Liver (tissue), 9 donors: ENCODE results near the gene NDUFA13. TPM values are rescaled to one million over a fixed set of nuclear protein-coding genes. Genes with fewer than 3 reads are reported as not detected.

Experiments
- DNase-seq: peaks from one replicate; pipeline ENCODE4 v3.0.0-alpha.2; 2017; ENCODE audit warnings: low spot score
- H3K27ac ChIP-seq, 2 donors: one replicate each; pipeline ENCODE4 v1.7.0; 2013; ENCODE audit warnings: inconsistent platforms in 2 of 2, low read length in 2 of 2, control low read depth in 1 of 2, low read depth in 1 of 2, mild to moderate bottlenecking in 1 of 2
- H3K27me3 ChIP-seq, 4 donors: one replicate each; pipeline versions ENCODE4 v1.6.1 to v1.7.0; 2013; ENCODE audit warnings: low read length in 3 of 4, inconsistent platforms in 1 of 4, mild to moderate bottlenecking in 1 of 4, moderate library complexity in 1 of 4; ENCODE audit not compliant: control insufficient read depth in 4 of 4, insufficient read depth in 4 of 4
- H3K36me3 ChIP-seq, 4 donors: one replicate each; pipeline versions ENCODE4 v1.6.1 to v1.7.0; 2013; ENCODE audit warnings: low read length in 3 of 4, mild to moderate bottlenecking in 3 of 4, low read depth in 1 of 4, moderate library complexity in 1 of 4; ENCODE audit not compliant: control insufficient read depth in 4 of 4, insufficient read depth in 3 of 4
- H3K4me1 ChIP-seq, 4 donors: one replicate each; pipeline versions ENCODE4 v1.6.1 to v1.7.0; 2013; ENCODE audit warnings: low read length in 3 of 4, mild to moderate bottlenecking in 3 of 4, moderate library complexity in 1 of 4; ENCODE audit not compliant: control insufficient read depth in 4 of 4, insufficient read depth in 4 of 4
- H3K4me3 ChIP-seq, 3 donors: one replicate each; pipeline versions ENCODE4 v1.6.1 to v1.7.0; 2013; ENCODE audit warnings: low read length in 3 of 3, control low read depth in 1 of 3, low read depth in 1 of 3, mild to moderate bottlenecking in 1 of 3
- H3K9ac ChIP-seq, 2 donors: one replicate each; pipeline ENCODE4 v1.7.0; 2013; ENCODE audit warnings: low read length in 2 of 2, mild to moderate bottlenecking in 2 of 2, moderate library complexity in 2 of 2, control low read depth in 1 of 2, low read depth in 1 of 2
- H3K9me3 ChIP-seq, 4 donors: one replicate each; pipeline versions ENCODE4 v1.6.1 to v1.7.0; 2013; ENCODE audit warnings: low read length in 3 of 4; ENCODE audit not compliant: control insufficient read depth in 4 of 4
- ATF3 ChIP-seq: IDR thresholded peaks from 2 replicates; pipeline ENCODE4 v1.6.1; 2016; ENCODE audit warnings: antibody characterized with exemption
- CTCF ChIP-seq: fragments of 150-350 bp; IDR thresholded peaks from 2 replicates; pipeline ENCODE4 v1.5.1; 2017; ENCODE audit warnings: improper control_type of control experiment, low read depth, low read length; ENCODE audit not compliant: missing input control
- EGR1 ChIP-seq, 2 donors: IDR thresholded peaks; 2 replicates each; pipeline ENCODE4 v1.6.1; 2016 to 2018; ENCODE audit warnings: antibody characterized with exemption in 2 of 2, low read depth in 2 of 2
- FOXA1 ChIP-seq: IDR thresholded peaks from 2 replicates; pipeline ENCODE4 v1.6.1; 2016; ENCODE audit warnings: antibody characterized with exemption
- FOXA2 ChIP-seq: IDR thresholded peaks from 2 replicates; pipeline ENCODE4 v1.6.1; 2016; ENCODE audit warnings: antibody characterized with exemption
- GABPA ChIP-seq, 2 donors: IDR thresholded peaks in 1 of 2; conservative IDR thresholded peaks in 1 of 2; 2 replicates each; pipeline ENCODE4 v1.6.1; 2016; ENCODE audit warnings: antibody characterized with exemption in 2 of 2, mild to moderate bottlenecking in 1 of 2, moderate library complexity in 1 of 2
- HNF4A ChIP-seq, 2 donors: conservative IDR thresholded peaks; 2 replicates each; pipeline ENCODE4 v1.6.1; 2016; ENCODE audit warnings: antibody characterized with exemption in 2 of 2, mild to moderate bottlenecking in 2 of 2
- HNF4G ChIP-seq: IDR thresholded peaks from 2 replicates; pipeline ENCODE4 v1.6.1; 2016; ENCODE audit warnings: antibody characterized with exemption
- JUND ChIP-seq, 2 donors: IDR thresholded peaks; 2 replicates each; pipeline ENCODE4 v1.6.1; 2016; ENCODE audit warnings: antibody characterized with exemption in 2 of 2
- MAX ChIP-seq: IDR thresholded peaks from 2 replicates; pipeline ENCODE4 v1.6.1; 2016; ENCODE audit warnings: antibody characterized with exemption
- NR2F2 ChIP-seq: IDR thresholded peaks from 2 replicates; pipeline ENCODE4 v1.6.1; 2016; ENCODE audit warnings: antibody characterized with exemption
- RAD21 ChIP-seq, 2 donors: IDR thresholded peaks; 2 replicates each; pipeline ENCODE4 v1.6.1; 2016; ENCODE audit warnings: antibody characterized with exemption in 2 of 2, mild to moderate bottlenecking in 2 of 2
- REST ChIP-seq: IDR thresholded peaks from 2 replicates; pipeline ENCODE4 v1.6.1; 2016; ENCODE audit warnings: antibody characterized with exemption, mild to moderate bottlenecking
- RXRA ChIP-seq, 2 donors: IDR thresholded peaks; 2 replicates each; pipeline ENCODE4 v1.6.1; 2017 to 2018; ENCODE audit warnings: antibody characterized with exemption in 2 of 2, mild to moderate bottlenecking in 1 of 2
- SP1 ChIP-seq: IDR thresholded peaks from 2 replicates; pipeline ENCODE4 v1.6.1; 2018; ENCODE audit warnings: antibody characterized with exemption, mild to moderate bottlenecking
- TAF1 ChIP-seq: conservative IDR thresholded peaks from 2 replicates; pipeline ENCODE4 v1.6.1; 2016; ENCODE audit warnings: antibody characterized with exemption, mild to moderate bottlenecking
- YY1 ChIP-seq: IDR thresholded peaks from 2 replicates; pipeline ENCODE4 v1.6.1; 2016; ENCODE audit warnings: antibody characterized with exemption, mild to moderate bottlenecking
- ZBTB33 ChIP-seq: IDR thresholded peaks from 2 replicates; pipeline ENCODE4 v1.6.1; 2016; ENCODE audit warnings: antibody characterized with exemption
- WGBS: extraction: QIAGEN DNeasy Blood & Tissue Kit; methylation state at CpG from one replicate; pipeline ENCODE4 v1.1.7; 2013; 5-methylcytosine and 5-hydroxymethylcytosine counted together
- polyA plus RNA-seq, 2 donors: library from polyadenylated mRNA; stranded (reverse) in 1 of 2; unstranded in 1 of 2; fragments of 200-250 nt in 1 of 2; fragments of >200 nt in 1 of 2; fragmentation: Nextera tagmentation in 1 of 2; extraction: Ambion mirVana in 1 of 2; gene quantifications; one replicate each; pipeline versions ENCODE4 v1.2.1 to v1.2.3, GENCODE V29; 2013 to 2015
- total RNA-seq, 2 donors: library from RNA; depleted of rRNA; stranded (reverse); fragments of >200 nt; gene quantifications; one replicate each; pipeline ENCODE4 v1.2.3, GENCODE V29; 2014
- donor health status: healthy.
- donor health status: healthy.
- donor health status: healthy.
- donor health status: healthy.
- donor health status: healthy.

The NDUFA13 gene
- total and polyA plus RNA-seq, 4 donors = 45.3 to 239 (median 130) TPM

GRCh38 chr19:19538061-19538784 lies 22.2 kb downstream of the NDUFA13 start, which contains the start of gene CILP2:
Gene CILP2 (plus strand): TSS chr19:19538265. CDS start chr19:19538350, 85 bp downstream.
- no peak for DNase-seq
- no peak within 1 kb of the TSS for H3K9ac ChIP-seq
- WGBS = 6% methylated on average over 56 of the region's 56 CpGs

More at GRCh38 chr19:19538061-19538784, 22.2 kb downstream of the NDUFA13 start, which contains the start of gene CILP2:
- H3K9me3 ChIP-seq = peaks cover 0 to 3% (median 0%) of the 10 kb centered on the region in 4 donors
- peak within 1 kb of the TSS in 1 of 3 donors; percentile 9 for H3K4me3 ChIP-seq
- no peak within 1 kb of the TSS for H3K27ac ChIP-seq
- TF ChIP-seq FOXA1 (no peak), FOXA2 (no peak), HNF4G (no peak), ATF3 (no peak), JUND (IDR thresholded peaks at IDR 0.05) (no peak), GABPA (IDR thresholded peaks at IDR 0.05 in 1 of 2, conservative IDR thresholded peaks at IDR 0.05 in 1 of 2) (no peak), ZBTB33 (no peak), YY1 (no peak), RXRA (IDR thresholded peaks at IDR 0.05) (no peak), HNF4A (conservative IDR thresholded peaks at IDR 0.05) (no peak), SP1 (no peak), NR2F2 (no peak), TAF1 (no peak), EGR1 (IDR thresholded peaks at IDR 0.05; ENCODE audit: low read depth in 2 of 2) (no peak), MAX (no peak), RAD21 (IDR thresholded peaks at IDR 0.05) (no peak), REST (no peak), CTCF (no peak)
- H3K4me1 ChIP-seq = peaks cover 0 to 9% (median 6%) of the 10 kb centered on the region in 4 donors
- H3K36me3 ChIP-seq = no peaks in the 10 kb centered on the region
- H3K27me3 ChIP-seq = peaks cover 0 to 8% (median 2%) of the 10 kb centered on the region in 4 donors
